Endothelial cell of umbilical vein (primary cell): ENCODE measurements around the gene DMRTC2. TPM values are rescaled to one million over a fixed set of nuclear protein-coding genes. Genes with fewer than 3 reads are reported as not detected.

Experiments used
- BruUV-seq: library from RNA; stranded (reverse); fragments of 400-500 nt; replicated peaks from 2 replicates; lab custom pipeline; 2021; lab: Mats Ljungman, UMichigan
- CTCF ChIA-PET: fragments of 300-600, 350-600 bp; sonication (Branson Sonifier 250); formaldehyde crosslinking; loops from one replicate; lab custom pipeline; 2021; ENCODE audit warnings: antibody characterized with exemption, inconsistent platforms; lab: Charles Lee
- POLR2A ChIA-PET: fragments of 300-600, 350-600 bp; sonication (Branson Sonifier 250); formaldehyde crosslinking; loops from one replicate; lab custom pipeline; 2021; ENCODE audit warnings: antibody characterized with exemption, inconsistent platforms; lab: Charles Lee
- DNase-seq: peaks from one replicate; pipeline ENCODE4 v3.0.0-alpha.2; 2011; ENCODE audit warnings: low read depth, low spot score
- FAIRE-seq: peaks from 2 replicates; lab custom pipeline; 2011; peaks lifted over from hg19 to GRCh38; lab: Jason Lieb, UNC
- H2AFZ ChIP-seq: 2 replicates; pipeline ENCODE4 v1.6.0; 2012; ENCODE audit warnings: low read depth, low read length, control low read depth, inconsistent platforms
- H3K27ac ChIP-seq: 2 replicates; pipeline ENCODE4 v1.5.1; 2011; ENCODE audit warnings: low read depth, mild to moderate bottlenecking, control low read depth, low read length, moderate library complexity; ENCODE audit not compliant: insufficient read depth
- H3K27me3 ChIP-seq, 2 experiments: 2 replicates each; pipeline versions ENCODE4 v1.6.0 to v1.6.1; 2011; ENCODE audit warnings: low read length in 2 of 2, mixed read lengths in 1 of 2; ENCODE audit not compliant: control insufficient read depth in 2 of 2, insufficient read depth in 2 of 2
- H3K36me3 ChIP-seq, 2 experiments: 2 replicates in 1 of 2; 3 replicates in 1 of 2; pipeline ENCODE4 v1.5.1; 2011; ENCODE audit warnings: low read length in 2 of 2, mild to moderate bottlenecking in 1 of 2, moderate library complexity in 1 of 2; ENCODE audit not compliant: control insufficient read depth in 2 of 2, insufficient read depth in 2 of 2; ENCODE audit errors: extremely low read depth in 1 of 2
- H3K4me1 ChIP-seq: 3 replicates; pipeline ENCODE4 v1.5.1; 2011; ENCODE audit warnings: mild to moderate bottlenecking, low read length; ENCODE audit not compliant: control insufficient read depth, insufficient read depth; ENCODE audit errors: extremely low read depth
- H3K4me2 ChIP-seq: 2 replicates; pipeline ENCODE4 v1.6.1; 2011; ENCODE audit warnings: low read length, control low read depth, mixed read lengths; ENCODE audit not compliant: insufficient read depth
- H3K4me3 ChIP-seq, 3 experiments: fragments of 200-600 bp in 1 of 3; sonication (generic), shearing (Covaris generic) in 1 of 3; replicated peaks in 1 of 3; 2 replicates each; pipeline ENCODE4 v1.5.1; 2011 to 2016; ENCODE audit warnings: control low read depth in 3 of 3, low read length in 3 of 3, mild to moderate bottlenecking in 2 of 3, inconsistent platforms in 1 of 3, low read depth in 1 of 3, moderate library complexity in 1 of 3; ENCODE audit not compliant: insufficient read depth in 1 of 3
- H3K79me2 ChIP-seq: 2 replicates; pipeline ENCODE4 v1.6.0; 2012; ENCODE audit warnings: low read length, inconsistent platforms; ENCODE audit not compliant: control insufficient read depth, insufficient read depth
- H3K9ac ChIP-seq: replicated peaks from 2 replicates; pipeline ENCODE3; 2011; ENCODE audit warnings: low read length, control low read depth; ENCODE audit not compliant: insufficient read depth; ENCODE audit errors: extremely low read depth
- H3K9me1 ChIP-seq: replicated peaks from 3 replicates; pipeline ENCODE4 v1.6.0; 2011; ENCODE audit warnings: mild to moderate bottlenecking, low read length; ENCODE audit not compliant: control insufficient read depth, insufficient read depth; ENCODE audit errors: extremely low read depth
- H3K9me3 ChIP-seq: replicated peaks from 2 replicates; pipeline ENCODE4 v1.5.1; 2012; ENCODE audit warnings: low read length, inconsistent platforms; ENCODE audit not compliant: control insufficient read depth, insufficient read depth
- H4K20me1 ChIP-seq: replicated peaks from 2 replicates; pipeline ENCODE3; 2011; ENCODE audit warnings: mild to moderate bottlenecking, low read length; ENCODE audit not compliant: control insufficient read depth, insufficient read depth; ENCODE audit errors: extremely low read depth
- EZH2 ChIP-seq: IDR thresholded peaks from 2 replicates; pipeline ENCODE4 v1.6.1; 2012; ENCODE audit warnings: borderline replicate concordance, low read depth, mild to moderate bottlenecking, moderate library complexity, low read length, inconsistent platforms; ENCODE audit not compliant: severe bottlenecking
- FOS ChIP-seq: IDR thresholded peaks from 2 replicates; pipeline ENCODE4 v1.6.1; 2011; ENCODE audit warnings: mild to moderate bottlenecking, low read length, moderate library complexity, borderline replicate concordance; ENCODE audit not compliant: insufficient read depth
- GATA2 ChIP-seq: IDR thresholded peaks from 2 replicates; pipeline ENCODE4 v1.7.0; 2011; ENCODE audit warnings: low read depth, mild to moderate bottlenecking, moderate library complexity, mixed read lengths, low read length; ENCODE audit not compliant: insufficient read length, insufficient read depth
- JUN ChIP-seq: IDR thresholded peaks from 2 replicates; pipeline ENCODE4 v1.6.1; 2011; ENCODE audit warnings: borderline replicate concordance, low read depth; ENCODE audit not compliant: insufficient read length, insufficient read depth
- MAX ChIP-seq: IDR thresholded peaks from 2 replicates; pipeline ENCODE4 v1.6.1; 2011; ENCODE audit not compliant: insufficient read depth, insufficient read length
- MYC ChIP-seq: IDR thresholded peaks from one replicate; pipeline ENCODE4 v1.6.1; 2011; ENCODE audit warnings: mild to moderate bottlenecking, low read depth, low read length
- POLR2A ChIP-seq: IDR thresholded peaks from 2 replicates; pipeline ENCODE4 v1.6.1; 2012; ENCODE audit warnings: low read depth, mild to moderate bottlenecking, control low read depth, low read length
- POLR2AphosphoS5 ChIP-seq: IDR thresholded peaks from 2 replicates; pipeline ENCODE4 v1.6.1; 2012; ENCODE audit warnings: low read depth, mild to moderate bottlenecking, control low read depth, low read length, moderate library complexity; ENCODE audit not compliant: insufficient read depth
- dilution Hi-C: fragments of 300-500 bp; cut with MboI; formaldehyde crosslinking; loops from one replicate; pipeline ENCODE4 v1.15.0; 2019; ENCODE audit warnings: low sequenced_read_pairs; ENCODE audit not compliant: extremely low pct_ligation_motif_present
- intact Hi-C: fragments of 100-400 bp; cut with micrococcal nuclease; formaldehyde crosslinking; loops from one replicate; pipeline ENCODE4 v1.10.0; 2022
- polyA plus RNA-seq, 4 experiments: library from polyadenylated mRNA; depleted of rRNA in 3 of 4; stranded (reverse) in 3 of 4; unstranded in 1 of 4; fragments of >200 nt; gene quantifications; 2 replicates each; pipeline versions ENCODE4 v1.2.1 to v1.2.3, GENCODE V29; 2011 to 2012; ENCODE audit warnings: missing spikeins in 1 of 4
- total RNA-seq: library from RNA; stranded (reverse); gene quantifications from 2 replicates; pipeline ENCODE4 v1.2.3, GENCODE V29; 2021
- TF ChIP-seq, protein P1 (sequence below), 2 donors: IDR thresholded peaks; 1 replicate in 1 of 2; 2 replicates in 1 of 2; pipeline ENCODE4 v1.5.1; 2011; ENCODE audit warnings: low read length in 2 of 2, mild to moderate bottlenecking in 2 of 2, moderate library complexity in 2 of 2, control low read depth in 1 of 2, inconsistent platforms in 1 of 2, low read depth in 1 of 2; ENCODE audit not compliant: insufficient read depth in 1 of 2; ENCODE audit errors: extremely low read depth in 1 of 2

The DMRTC2 gene
- total and polyA plus RNA-seq, 2 donors (not counting 3 experiments of a cell fraction or from before 2014, with no cell fraction given), result not detected

GRCh38 chr19:41853768-41854167 is 8.9 kb downstream of the DMRTC2 start:
- Histone ChIP-seq H3K4me3 (no peak overlapping the region), H4K20me1 (no peaks in the 10 kb centered on the region), H3K4me2 (no peak overlapping the region), H3K9me3 (no peaks in the 10 kb centered on the region), H3K27ac (no peak overlapping the region), H3K79me2 (no peaks in the 10 kb centered on the region), H3K9ac (no peak overlapping the region), H3K9me1 (no peaks in the 10 kb centered on the region), H3K27me3 (peaks cover 27 to 39% of the 10 kb centered on the region in 2 experiments), H3K36me3 (no peaks in the 10 kb centered on the region), H3K4me1 (no peaks in the 10 kb centered on the region), H2AFZ (no peak overlapping the region)
- dilution Hi-C loops (no loop called here), intact Hi-C loops (no loop called here)
- DNase-seq (no peak), FAIRE-seq (no peak)
- TF ChIP-seq FOS (no peak), GATA2 (no peak), POLR2A (no peak), MAX (no peak), EZH2 (no peak), JUN (no peak), MYC (no peak), POLR2AphosphoS5 (no peak)
- TF ChIP-seq, protein P1, sequence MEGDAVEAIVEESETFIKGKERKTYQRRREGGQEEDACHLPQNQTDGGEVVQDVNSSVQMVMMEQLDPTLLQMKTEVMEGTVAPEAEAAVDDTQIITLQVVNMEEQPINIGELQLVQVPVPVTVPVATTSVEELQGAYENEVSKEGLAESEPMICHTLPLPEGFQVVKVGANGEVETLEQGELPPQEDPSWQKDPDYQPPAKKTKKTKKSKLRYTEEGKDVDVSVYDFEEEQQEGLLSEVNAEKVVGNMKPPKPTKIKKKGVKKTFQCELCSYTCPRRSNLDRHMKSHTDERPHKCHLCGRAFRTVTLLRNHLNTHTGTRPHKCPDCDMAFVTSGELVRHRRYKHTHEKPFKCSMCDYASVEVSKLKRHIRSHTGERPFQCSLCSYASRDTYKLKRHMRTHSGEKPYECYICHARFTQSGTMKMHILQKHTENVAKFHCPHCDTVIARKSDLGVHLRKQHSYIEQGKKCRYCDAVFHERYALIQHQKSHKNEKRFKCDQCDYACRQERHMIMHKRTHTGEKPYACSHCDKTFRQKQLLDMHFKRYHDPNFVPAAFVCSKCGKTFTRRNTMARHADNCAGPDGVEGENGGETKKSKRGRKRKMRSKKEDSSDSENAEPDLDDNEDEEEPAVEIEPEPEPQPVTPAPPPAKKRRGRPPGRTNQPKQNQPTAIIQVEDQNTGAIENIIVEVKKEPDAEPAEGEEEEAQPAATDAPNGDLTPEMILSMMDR (IDR thresholded peaks at IDR 0.05; ENCODE audit: extremely low read depth in 1 of 2, insufficient read depth in 1 of 2, low read depth in 1 of 2, low read length in 2 of 2), result no peak
- POLR2A ChIA-PET, result no interaction called here
- CTCF ChIA-PET, result interaction anchor here (0.8 to 1.4 kb wide), 2 partner anchors 79 to 162 kb away, joined by 3 read pairs; no protein-coding TSS in a partner anchor
- BruUV-seq, result no TSS peak
